22Rv1 (cell line): ENCODE data around the gene NKPD1.

ENCODE experiments used
- ZFX ChIP-seq: fragments of 450-650 bp; IDR thresholded peaks from 2 replicates; pipeline ENCODE4 v1.6.1; 2017; ENCODE audit warnings: antibody characterized with exemption, borderline replicate concordance
- TF ChIP-seq, protein P1 (sequence below): fragments of 450-650 bp; IDR thresholded peaks from 2 replicates; pipeline ENCODE4 v1.5.1; 2017; ENCODE audit warnings: mild to moderate bottlenecking

DNA sequence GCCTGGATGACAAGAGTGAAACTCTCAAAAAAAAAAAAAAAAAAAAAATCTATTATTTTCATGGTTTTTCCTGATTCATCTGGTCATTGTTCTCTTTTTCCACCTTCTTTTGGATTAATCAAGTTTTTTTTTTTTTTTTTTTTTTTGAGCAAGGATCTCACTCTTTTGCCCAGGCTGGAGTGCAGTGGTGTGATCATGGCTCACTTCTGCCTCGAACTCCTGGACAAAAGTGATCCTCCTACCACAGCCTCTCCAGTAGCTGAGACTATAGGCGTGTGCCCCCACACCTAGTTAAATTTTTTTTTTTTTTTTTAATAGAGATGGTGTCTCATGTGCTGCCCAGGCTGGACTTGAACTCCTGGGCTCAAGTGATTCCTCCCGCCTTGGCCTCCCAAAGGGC lies 45.5 kb upstream of the NKPD1 start:
- TF ChIP-seq, protein P1, sequence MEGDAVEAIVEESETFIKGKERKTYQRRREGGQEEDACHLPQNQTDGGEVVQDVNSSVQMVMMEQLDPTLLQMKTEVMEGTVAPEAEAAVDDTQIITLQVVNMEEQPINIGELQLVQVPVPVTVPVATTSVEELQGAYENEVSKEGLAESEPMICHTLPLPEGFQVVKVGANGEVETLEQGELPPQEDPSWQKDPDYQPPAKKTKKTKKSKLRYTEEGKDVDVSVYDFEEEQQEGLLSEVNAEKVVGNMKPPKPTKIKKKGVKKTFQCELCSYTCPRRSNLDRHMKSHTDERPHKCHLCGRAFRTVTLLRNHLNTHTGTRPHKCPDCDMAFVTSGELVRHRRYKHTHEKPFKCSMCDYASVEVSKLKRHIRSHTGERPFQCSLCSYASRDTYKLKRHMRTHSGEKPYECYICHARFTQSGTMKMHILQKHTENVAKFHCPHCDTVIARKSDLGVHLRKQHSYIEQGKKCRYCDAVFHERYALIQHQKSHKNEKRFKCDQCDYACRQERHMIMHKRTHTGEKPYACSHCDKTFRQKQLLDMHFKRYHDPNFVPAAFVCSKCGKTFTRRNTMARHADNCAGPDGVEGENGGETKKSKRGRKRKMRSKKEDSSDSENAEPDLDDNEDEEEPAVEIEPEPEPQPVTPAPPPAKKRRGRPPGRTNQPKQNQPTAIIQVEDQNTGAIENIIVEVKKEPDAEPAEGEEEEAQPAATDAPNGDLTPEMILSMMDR, result no peak
- no peak for TF ChIP-seq ZFX
